Subcutaneous abdominal adipose tissue (tissue), 5 donors: ENCODE data around the gene DMXL2.
"Not testable (repeated sequence)": the region's sequence is repeated elsewhere in the genome, so short reads cannot be mapped to it uniquely, and the experiment has no call there.

Experiments used
- H3K27ac ChIP-seq: one replicate; pipeline ENCODE4 v1.7.0; 2013; ENCODE audit warnings: low read depth, mild to moderate bottlenecking, inconsistent platforms, low read length, moderate library complexity
- H3K27me3 ChIP-seq, 5 donors: one replicate each; pipeline ENCODE4 v1.7.0; 2013; ENCODE audit warnings: low read length in 5 of 5, inconsistent platforms in 1 of 5; ENCODE audit not compliant: control insufficient read depth in 5 of 5, insufficient read depth in 4 of 5
- H3K36me3 ChIP-seq, 5 donors: one replicate each; pipeline ENCODE4 v1.7.0; 2013; ENCODE audit warnings: low read length in 5 of 5; ENCODE audit not compliant: control insufficient read depth in 5 of 5, insufficient read depth in 5 of 5
- H3K4me1 ChIP-seq, 5 donors: one replicate each; pipeline ENCODE4 v1.7.0; 2013; ENCODE audit warnings: low read length in 5 of 5, mild to moderate bottlenecking in 3 of 5, moderate library complexity in 1 of 5; ENCODE audit not compliant: control insufficient read depth in 5 of 5, insufficient read depth in 5 of 5
- H3K4me3 ChIP-seq, 5 donors: one replicate each; pipeline ENCODE4 v1.7.0; 2013; ENCODE audit warnings: low read length in 5 of 5, low read depth in 1 of 5
- H3K9ac ChIP-seq, 5 donors: one replicate each; pipeline ENCODE4 v1.7.0; 2013; ENCODE audit warnings: low read length in 5 of 5, mild to moderate bottlenecking in 4 of 5, moderate library complexity in 3 of 5
- H3K9me3 ChIP-seq, 5 donors: one replicate each; pipeline ENCODE4 v1.7.0; 2013; ENCODE audit warnings: low read length in 5 of 5; ENCODE audit not compliant: control insufficient read depth in 5 of 5
- donor health status: healthy.
- donor health status: healthy.
- donor health status: healthy.
- donor health status: healthy.
- donor health status: healthy.

DMXL2 gene

GRCh38 chr15:51580385-51580784, 42.2 kb downstream of the DMXL2 start:
- H3K4me3 ChIP-seq = no peak overlapping the region
- no peaks in the 10 kb centered on the region for H3K27me3 ChIP-seq
- no peak overlapping the region for H3K9ac ChIP-seq
- H3K27ac ChIP-seq = no peak overlapping the region
- H3K36me3 ChIP-seq = no peaks in the 10 kb centered on the region
- H3K4me1 ChIP-seq = peaks cover 0 to 28% (median 18%) of the 10 kb centered on the region in 5 donors
- H3K9me3 ChIP-seq = peaks cover 0 to 6% (median 0%) of the 10 kb centered on the region in 5 donors

- peaks cover 0 to 31% (median 20%) of the 10 kb centered on the region in 5 donors for H3K4me1 ChIP-seq
- no peak overlapping the region for H3K27ac ChIP-seq
- peaks cover 0 to 6% (median 0%) of the 10 kb centered on the region in 5 donors for H3K9me3 ChIP-seq
- no peak overlapping the region for H3K9ac ChIP-seq
- no peak overlapping the region for H3K4me3 ChIP-seq
- H3K27me3 ChIP-seq = no peaks in the 10 kb centered on the region
- H3K36me3 ChIP-seq = no peaks in the 10 kb centered on the region
These were observed 43.6 kb downstream of the DMXL2 start for GRCh38 chr15:51579012-51579411.

- H3K27me3 ChIP-seq = no peaks in the 10 kb centered on the region
- peaks cover 0 to 31% (median 20%) of the 10 kb centered on the region in 5 donors for H3K4me1 ChIP-seq
- H3K9ac ChIP-seq = no peak overlapping the region
- H3K36me3 ChIP-seq = no peaks in the 10 kb centered on the region
- peak overlapping the region; percentile 93 for H3K27ac ChIP-seq
- H3K4me3 ChIP-seq = no peak overlapping the region
- H3K9me3 ChIP-seq = peaks cover 0 to 6% (median 0%) of the 10 kb centered on the region in 5 donors
These were observed 44.8 kb downstream of the DMXL2 start for GRCh38 chr15:51577636-51578304.

GRCh38 chr15:51576911-51577500, 45.6 kb downstream of the DMXL2 start:
- Histone ChIP-seq H3K27me3 (no peaks in the 10 kb centered on the region), H3K4me1 (peaks cover 0 to 31% (median 20%) of the 10 kb centered on the region in 5 donors), H3K9ac (peak overlapping the region in 1 of 5 donors; percentile 32), H3K9me3 (peaks cover 0 to 3% (median 0%) of the 10 kb centered on the region in 5 donors), H3K27ac (peak overlapping the region; percentile 93), H3K36me3 (no peaks in the 10 kb centered on the region), H3K4me3 (peak overlapping the region in 1 of 5 donors; percentile 35)

DNA sequence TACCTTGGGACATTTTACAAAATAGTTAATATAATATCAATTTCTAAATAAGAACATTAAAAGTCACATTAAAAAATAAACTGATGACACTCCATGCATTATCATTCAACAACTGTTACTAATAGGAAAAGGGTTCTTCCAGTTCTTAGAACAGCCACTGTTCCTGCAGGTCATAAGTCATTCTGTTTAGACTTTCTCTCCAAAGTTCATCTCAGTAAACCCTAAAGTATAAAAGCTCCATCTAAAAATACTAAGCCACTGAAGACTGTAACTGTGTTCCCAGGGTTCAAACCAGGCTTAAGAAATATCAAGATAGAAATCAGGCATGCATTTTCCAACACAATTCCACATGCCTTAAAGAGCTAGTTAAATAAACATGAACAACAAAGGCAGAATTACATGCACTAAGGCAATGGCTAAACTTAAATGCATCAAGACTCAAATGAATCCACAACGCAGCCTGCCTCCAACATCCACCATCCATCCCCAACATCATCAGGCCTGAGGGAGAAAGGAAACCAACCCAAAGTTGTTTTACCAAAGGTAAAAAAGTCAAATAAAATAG, 46.2 kb downstream of the DMXL2 start:
- Histone ChIP-seq H3K4me3 (no peak overlapping the region), H3K4me1 (peaks cover 0 to 31% (median 20%) of the 10 kb centered on the region in 5 donors)

GRCh38 chr15:51575775-51576174, 46.8 kb downstream of the DMXL2 start:
- Histone ChIP-seq H3K9ac (no peak overlapping the region), H3K36me3 (no peaks in the 10 kb centered on the region), H3K9me3 (no peaks in the 10 kb centered on the region), H3K4me1 (peaks cover 0 to 31% (median 20%) of the 10 kb centered on the region in 5 donors), H3K27me3 (no peaks in the 10 kb centered on the region), H3K27ac (peak overlapping the region; percentile 93), H3K4me3 (no peak overlapping the region)

More for the DNA sequence above, 46.2 kb downstream of the DMXL2 start:
- peak overlapping the region; percentile 93 for H3K27ac ChIP-seq
- no peaks in the 10 kb centered on the region for H3K27me3 ChIP-seq
- no peak overlapping the region for H3K9ac ChIP-seq
- no peaks in the 10 kb centered on the region for H3K36me3 ChIP-seq
- no peaks in the 10 kb centered on the region for H3K9me3 ChIP-seq

- H3K27me3 ChIP-seq, H3K9me3 ChIP-seq, H3K4me3 ChIP-seq, H3K9ac ChIP-seq, H3K27ac ChIP-seq, H3K36me3 ChIP-seq: not testable (repeated sequence)
- peaks cover 0 to 28% (median 20%) of the 10 kb centered on the region in 5 donors for H3K4me1 ChIP-seq
These were observed 49.2 kb downstream of the DMXL2 start for GRCh38 chr15:51573352-51573751.

- H3K9ac ChIP-seq, H3K36me3 ChIP-seq, H3K27ac ChIP-seq, H3K9me3 ChIP-seq, H3K4me3 ChIP-seq, H3K27me3 ChIP-seq, H3K4me1 ChIP-seq: not testable (repeated sequence)
These were observed 53.4 kb downstream of the DMXL2 start for GRCh38 chr15:51568939-51569784.

DNA sequence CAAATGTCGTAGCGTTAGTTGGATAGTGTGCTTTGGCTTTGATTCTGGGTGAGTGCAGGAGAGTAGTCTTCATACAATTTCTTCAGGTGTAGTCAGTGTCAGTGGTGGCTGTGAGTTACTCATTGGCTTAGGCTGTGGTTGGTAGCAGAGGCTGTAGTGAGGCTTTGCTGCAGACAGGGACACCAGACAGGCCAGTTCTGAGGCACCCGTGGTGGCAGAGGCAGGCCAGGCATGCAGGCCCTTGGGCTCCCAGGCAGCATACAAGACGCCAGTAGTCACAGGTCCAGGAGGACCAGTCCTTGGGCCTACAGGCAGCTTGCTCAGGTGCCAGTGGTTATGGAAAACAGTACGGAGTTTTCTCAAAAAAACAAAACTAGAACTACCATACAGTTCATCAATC, 61.3 kb downstream of the DMXL2 start:
- no peaks in the 10 kb centered on the region for H3K27me3 ChIP-seq
- peaks cover 2 to 10% (median 4%) of the 10 kb centered on the region in 5 donors for H3K36me3 ChIP-seq

More for the DNA sequence above, 61.3 kb downstream of the DMXL2 start:
- Histone ChIP-seq H3K9me3 (no peaks in the 10 kb centered on the region), H3K4me3 (no peak overlapping the region), H3K4me1 (no peaks in the 10 kb centered on the region), H3K9ac (no peak overlapping the region), H3K27ac (no peak overlapping the region)
